Measurements from ENCODE around the gene PRKCSH.

The PRKCSH gene

GRCh38 chr19:11499890-11500420, 64.5 kb downstream of the PRKCSH start:
- DNase-seq (ENCODE audit: low read depth in 2 of 2), result no peak

All from activated CD4-positive, alpha-beta T cell treated with anti-CD3 and anti-CD28 coated beads for 24 hours (primary cell).